Ecto neural progenitor cell (in vitro differentiated cells): ENCODE measurements around the gene PCLO.
"Not testable (repeated sequence)": the region's sequence is repeated elsewhere in the genome, so short reads cannot be mapped to it uniquely, and the experiment has no call there.

Experiments
- DNase-seq: peaks from one replicate; pipeline ENCODE4 v3.0.0-alpha.2; 2018; ENCODE audit warnings: low spot score

Gene PCLO

GRCh38 chr7:83040484-83040883 lies 122.2 kb downstream of the PCLO start:
- DNase-seq = no peak

DNA sequence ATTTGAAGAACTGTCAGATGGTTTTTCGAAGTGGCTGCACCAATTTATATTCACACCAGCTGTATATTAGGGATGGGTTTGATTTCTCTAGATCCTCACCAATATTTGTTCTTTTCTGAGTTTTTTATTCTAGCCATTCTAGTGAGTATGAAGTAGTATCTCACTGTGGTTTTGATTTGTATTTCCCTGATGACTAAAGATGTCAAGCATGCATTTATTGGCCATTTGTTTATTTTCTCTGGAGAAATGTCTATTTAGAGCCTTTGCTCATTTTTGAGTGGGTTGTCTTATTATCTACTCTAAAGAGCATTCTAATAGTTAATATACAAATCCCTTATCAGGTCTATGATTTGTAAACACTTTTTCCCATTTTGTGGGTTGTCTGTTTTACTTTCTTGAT lies 123.9 kb downstream of the PCLO start:
- DNase-seq = no peak

- no peak for DNase-seq
These were observed 125.8 kb downstream of the PCLO start for GRCh38 chr7:83036721-83037380.

GRCh38 chr7:83036130-83036529 lies 126.6 kb downstream of the PCLO start:
- DNase-seq = no peak

- no peak for DNase-seq
These were observed 130.5 kb downstream of the PCLO start for GRCh38 chr7:83032195-83032594.

GRCh38 chr7:83023817-83024665 lies 138.6 kb downstream of the PCLO start:
- DNase-seq = not testable (repeated sequence)

DNA sequence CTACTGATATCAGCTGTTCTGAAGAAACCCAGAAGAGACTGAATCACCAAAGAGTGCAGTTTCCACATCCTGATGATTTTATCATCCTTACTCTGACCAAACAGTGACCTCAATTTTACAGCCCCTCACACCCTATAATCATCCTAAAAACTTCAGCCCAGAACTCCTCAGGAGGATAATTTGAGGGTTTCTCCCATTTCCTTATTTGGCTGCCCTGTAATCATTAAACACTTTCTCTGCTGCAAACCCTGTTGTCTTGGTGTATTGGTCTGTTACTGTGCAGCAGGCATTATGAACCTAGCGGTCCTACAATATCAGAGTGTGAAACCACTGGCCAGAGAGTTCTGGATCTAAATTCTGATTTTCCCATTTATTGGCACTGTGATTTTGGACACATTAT lies 141.7 kb downstream of the PCLO start:
- no peak for DNase-seq

DNA sequence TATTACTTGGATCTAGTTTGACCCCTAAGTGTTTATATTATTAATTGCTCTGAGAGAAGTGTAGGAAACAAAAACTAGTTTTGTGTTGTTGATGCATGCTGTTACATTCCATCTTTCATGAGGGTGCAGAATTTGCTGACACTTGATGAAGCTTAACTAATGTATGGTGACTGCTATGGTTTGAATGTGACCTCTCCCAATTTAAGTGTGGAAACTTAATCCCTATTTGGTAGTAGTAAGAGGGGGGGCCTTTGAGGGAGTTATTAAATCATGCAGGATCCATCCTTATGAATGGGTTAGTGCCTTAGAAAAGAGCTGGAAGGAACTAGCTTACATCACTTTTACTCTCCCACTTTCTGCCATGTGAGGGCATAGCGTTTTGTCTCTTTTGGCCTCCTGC lies 142.5 kb downstream of the PCLO start:
- DNase-seq = no peak

DNA sequence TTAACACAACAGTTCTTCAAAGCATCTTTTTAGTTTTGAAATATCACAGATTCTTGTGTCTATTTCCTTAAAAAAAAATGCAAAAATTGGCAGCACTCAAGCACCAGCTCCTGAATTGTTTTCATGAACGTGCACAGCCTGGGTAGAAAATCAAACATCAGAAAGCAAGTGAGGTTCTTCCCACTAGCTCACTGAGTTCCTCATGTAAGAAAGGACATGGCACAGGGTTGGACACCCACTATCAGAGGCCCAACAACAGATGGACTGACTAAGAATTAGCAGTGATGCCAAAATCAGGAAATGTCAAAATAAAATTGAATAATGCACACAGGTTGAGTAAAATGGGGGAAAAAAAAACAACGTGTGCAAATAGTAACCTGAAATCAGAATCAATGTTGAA lies 146.8 kb downstream of the PCLO start:
- DNase-seq = no peak

- DNase-seq = no peak
These were observed 148.1 kb downstream of the PCLO start for GRCh38 chr7:83014546-83014945.

DNA sequence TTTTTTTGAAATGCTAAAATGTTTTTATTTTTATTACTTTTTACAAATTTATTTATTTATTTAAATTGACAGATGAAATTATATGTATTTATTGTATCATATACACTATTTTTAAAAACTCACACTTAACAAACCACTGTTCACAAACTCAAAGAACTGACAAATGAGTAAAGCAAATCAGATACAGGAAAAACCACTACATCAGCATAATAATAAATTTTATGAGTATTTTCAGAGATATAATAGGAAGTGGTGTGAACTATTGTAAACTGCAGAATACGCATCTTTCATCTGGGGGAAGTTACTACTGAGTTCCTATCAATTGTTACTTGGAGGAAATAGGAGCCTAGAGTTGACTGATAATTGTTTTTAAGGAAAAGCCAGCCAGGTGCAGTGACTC lies 150.7 kb downstream of the PCLO start:
- no peak for DNase-seq

GRCh38 chr7:83005410-83005809 lies 157.3 kb downstream of the PCLO start:
- no peak for DNase-seq

DNA sequence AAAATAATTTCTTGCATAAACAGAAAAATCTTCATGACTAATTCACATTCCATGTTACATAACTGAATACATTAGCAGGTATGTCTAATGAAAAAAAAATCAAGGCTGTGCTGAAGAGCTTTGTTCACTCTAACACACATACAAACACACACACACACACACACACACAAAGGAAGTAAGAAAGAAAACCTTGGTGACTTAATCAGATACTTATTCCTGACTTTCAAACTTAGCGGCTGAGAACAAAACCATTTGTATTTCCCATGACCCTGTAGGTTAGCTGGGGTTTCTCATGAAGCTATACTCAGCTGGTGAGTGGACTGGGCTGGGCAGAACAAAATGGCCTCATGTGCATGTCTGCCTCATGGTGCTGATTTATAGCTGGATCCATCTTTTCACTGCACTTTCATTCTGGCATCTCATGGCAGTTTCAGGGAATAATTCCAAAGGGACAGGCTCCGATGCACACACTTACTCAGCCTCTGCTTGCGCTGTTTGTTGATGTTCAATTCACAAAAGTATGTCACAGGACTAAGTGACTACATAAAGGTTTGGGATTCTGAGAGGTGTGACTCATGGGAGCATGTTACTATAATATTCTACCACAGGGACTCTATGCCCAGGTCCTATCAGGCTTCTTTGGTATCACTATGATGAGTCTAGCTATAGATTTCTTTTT lies 161.2 kb downstream of the PCLO start:
- DNase-seq = no peak

DNA sequence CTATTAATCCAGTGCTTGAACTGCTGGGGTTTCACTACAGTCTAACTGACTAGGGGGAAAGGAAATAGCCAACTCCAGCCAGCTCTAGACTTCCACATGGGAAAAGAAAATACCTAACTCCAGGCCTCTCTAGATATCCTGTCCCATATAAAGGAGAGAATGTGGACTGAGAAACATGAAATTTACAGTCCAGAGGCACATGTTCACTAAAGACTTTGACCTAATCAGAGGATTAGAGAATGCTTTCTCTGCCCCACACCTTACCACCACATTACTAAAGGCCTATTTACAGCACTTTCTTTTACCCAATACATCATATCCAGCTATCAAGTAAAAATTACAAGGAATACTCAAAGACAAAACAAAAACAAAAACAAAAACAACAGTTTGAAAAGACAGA lies 164.2 kb downstream of the PCLO start:
- DNase-seq = no peak

DNA sequence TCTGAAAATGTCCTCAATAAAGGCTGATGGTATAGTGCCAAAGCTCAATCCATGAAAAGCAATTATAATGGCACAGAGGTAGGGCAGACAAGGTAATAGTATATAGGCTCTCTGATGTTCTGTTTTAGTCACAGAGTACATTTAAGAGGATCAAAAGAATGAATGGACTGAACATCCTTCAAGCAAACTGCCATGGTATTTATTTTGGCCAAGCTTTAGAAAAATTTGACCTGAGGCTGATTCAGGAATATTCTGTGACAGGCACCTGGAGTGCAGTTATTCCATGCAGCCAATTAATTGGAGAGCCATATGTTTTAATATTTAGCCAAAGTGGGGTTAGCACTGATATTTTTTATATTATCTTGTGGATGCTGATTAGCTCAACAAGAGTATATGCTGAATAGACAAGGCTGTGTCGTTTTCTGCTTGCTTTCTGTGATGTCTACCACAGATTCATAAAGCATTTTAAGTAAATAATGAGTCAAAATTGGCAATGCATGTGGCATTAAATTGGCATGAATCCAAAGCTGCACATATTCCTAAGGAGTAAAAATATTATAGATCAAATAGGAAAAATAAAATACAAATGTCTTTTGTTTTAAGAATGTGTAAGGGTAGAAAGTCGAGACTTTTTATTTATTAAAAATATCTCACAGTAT lies 177.4 kb downstream of the PCLO start:
- no peak for DNase-seq

DNA sequence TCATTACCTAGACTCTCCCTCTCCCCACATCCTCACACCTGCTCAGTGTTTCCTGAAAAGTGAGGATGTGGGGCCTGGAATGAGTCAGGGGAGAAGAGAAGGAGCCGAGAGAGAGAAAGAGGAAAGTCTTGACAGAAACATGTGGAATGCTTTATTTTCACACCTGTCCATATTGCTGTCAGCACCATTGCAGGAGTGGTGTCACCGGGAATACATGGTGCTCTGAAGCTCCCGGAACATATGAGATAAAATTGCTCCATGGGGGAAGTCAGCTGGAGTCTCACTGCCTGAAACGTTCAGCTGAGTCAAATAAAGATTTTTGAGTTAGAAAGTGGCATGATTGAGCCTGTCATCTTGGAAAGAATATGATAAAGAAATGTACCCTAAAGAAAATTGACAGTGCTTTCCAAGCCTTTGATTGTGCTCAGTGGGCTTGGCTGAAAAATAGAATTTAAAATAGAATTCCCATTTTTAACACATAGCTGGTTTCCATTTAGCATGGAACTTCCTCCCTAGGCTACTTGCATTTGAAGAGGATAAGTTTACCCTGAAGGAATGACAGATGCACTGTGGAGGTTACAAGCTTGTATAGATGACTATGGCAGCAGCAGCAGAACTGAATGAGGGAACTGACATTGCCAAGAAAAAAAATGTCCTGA lies 182.4 kb downstream of the PCLO start:
- DNase-seq = no peak

DNA sequence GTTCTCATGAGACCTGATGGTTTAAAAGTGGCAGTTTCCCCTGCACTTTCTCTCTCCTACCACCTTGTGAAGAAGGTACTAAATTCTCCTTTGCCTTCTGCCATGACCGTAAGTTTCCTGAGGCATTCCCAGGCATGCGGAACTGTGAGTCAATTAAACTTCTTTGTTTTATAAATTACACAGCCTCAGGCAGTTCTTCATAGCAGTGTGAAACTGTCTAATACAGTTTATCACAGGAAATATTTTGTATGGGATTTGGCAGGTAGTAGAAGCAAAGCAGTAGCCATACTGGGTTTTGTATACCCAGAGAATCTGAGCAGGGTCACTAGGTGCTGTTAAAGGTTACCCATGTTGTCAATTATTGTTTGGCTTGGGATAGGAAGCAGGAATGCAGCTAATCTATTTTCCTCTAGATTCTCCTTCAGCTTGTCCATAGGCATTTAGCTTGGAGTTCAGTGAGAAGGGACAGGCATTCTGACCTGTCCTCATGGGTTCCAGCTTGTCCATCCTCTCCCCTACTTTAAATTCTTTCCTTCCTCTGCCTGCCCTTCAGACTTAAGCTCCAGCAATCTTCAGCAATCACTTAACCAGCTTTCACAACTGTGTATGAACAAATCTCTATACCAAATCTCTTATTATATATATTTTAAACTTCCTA lies 186.7 kb downstream of the PCLO start:
- no peak for DNase-seq

DNA sequence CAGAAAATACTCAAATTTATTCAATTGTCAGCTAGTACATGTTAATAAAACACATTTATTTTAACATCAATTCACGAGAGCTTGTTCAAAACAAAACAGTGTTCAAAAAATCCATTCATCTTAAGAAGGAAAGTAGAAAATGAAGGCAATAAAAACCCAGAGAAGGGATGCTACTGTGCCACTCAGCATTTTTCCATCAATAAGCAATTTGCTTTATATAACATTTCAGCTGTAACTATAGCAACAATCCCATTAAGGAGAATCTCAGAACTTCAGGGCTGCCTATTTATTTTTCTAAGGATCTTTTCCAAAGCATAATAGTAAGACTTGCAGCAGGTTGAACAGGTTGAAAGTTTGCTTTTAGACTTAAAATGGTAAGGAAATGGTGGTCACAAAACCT lies 190.5 kb downstream of the PCLO start:
- DNase-seq = no peak

GRCh38 chr7:82965088-82966036 lies 197.3 kb downstream of the PCLO start:
- DNase-seq = no peak

DNA sequence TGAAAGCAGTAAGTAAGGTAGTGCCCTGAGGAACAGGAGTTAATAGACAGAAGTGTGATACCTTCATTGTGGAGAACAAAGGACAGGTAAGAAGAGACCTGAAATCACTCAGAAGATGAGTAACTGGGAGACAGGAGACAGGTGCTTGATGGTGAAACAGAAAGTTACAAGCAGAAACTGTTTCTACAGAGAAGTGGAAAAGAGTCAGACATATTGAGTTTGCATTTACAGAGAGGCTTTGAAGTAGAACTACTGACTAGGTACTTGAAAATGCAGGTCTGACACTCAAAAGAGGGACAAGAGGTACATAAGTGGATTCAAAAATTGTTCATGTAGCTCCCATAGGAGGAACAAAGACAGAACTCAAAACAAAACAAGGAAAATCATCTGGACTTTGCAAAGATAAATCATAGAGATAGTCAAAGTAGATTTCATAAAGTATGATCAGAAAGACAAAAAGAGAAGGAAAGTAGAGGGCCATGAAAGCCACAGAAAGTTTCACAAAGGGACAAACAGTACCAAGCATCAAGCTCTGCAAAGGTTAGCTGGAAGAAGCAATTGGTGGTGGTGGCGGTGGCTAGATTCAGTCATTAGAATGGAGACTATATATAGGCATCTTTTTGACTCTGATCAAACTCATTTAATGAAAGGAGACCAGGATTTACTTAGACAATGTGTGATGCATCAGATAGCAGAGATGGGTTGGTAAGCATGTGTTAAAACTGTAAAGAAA lies 198.4 kb downstream of the PCLO start:
- DNase-seq = no peak
